Limb (tissue), 2 donors: ENCODE measurements around the gene TCEAL3.
"Not testable (repeated sequence)": the region's sequence is repeated elsewhere in the genome, so short reads cannot be mapped to it uniquely, and the experiment has no call there.

Source experiments
- DNase-seq, 2 donors: peaks; one replicate each; pipeline ENCODE4 v3.0.0-alpha.2; 2016; ENCODE audit errors: extremely low spot score in 2 of 2

TCEAL3 gene

DNA sequence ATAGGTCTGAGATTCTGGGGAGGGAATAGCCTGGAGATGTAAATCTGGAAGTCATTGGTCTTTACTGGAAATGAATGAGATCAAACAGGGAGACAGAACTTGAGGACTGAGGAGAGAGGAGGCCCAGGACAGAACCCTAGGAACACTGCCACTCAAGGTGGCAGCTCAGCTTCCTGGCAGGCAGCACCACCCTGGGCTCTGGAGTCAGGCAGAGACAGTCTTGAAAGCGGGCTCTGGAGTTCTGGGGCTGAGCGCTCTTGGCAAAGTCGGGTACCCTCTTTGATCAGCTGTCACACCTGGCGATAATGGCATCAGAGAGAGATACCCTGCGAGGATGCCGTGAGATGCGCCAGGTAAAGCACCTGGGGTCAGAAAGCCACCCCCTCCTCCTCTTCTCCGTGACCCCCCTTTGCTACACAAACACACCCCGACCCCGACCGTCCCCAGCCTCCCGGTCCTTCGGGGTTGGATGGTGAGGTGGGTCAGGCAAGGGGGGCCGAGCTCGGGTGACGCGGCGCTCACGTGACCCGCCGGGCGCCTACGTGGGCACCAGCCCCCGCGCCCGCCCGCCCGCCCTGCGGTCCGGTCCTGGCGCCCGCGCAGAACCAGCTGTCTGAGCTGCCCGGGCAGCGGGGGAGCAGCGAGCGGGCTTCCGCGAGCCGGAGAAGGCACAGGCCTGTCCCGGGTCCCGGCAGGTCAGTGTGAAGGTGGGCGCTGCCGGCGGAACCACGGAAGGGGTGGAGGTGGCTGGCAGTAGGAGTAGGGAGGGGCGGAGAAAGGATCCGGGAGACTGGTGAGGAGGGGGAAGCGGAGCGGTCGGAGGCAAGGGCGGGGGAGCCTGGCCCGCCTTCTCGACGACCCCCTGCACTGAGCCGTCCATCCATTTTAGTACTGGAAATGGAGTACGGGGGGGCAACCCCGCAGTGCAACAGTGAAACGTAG lies at the start of gene TCEAL3:
TCEAL3 (plus strand) TSS at position 600 of the 942 bp plus-strand sequence. CDS start 1,102 bp downstream, outside the sequence.
- peak; percentile 17 to 79 for DNase-seq

DNA sequence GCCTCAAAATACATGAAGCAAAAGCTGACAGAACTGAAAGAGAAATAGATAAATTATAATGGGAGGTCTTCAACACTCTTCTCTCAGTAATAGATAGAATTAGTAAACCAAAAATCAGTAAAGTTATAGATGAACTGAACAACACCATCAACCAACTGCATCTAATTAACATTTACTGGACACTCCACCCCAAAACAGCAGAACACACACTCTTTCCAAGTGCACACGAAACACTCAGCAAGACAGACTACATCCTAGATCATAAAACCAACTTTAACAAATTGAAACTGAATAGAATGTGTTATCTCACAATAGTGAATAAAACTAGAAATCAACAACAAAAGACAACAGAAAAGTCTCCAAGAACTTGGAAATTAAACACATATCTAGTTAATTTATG lies 47.5 kb upstream of the TCEAL3 start:
- no peak for DNase-seq

DNA sequence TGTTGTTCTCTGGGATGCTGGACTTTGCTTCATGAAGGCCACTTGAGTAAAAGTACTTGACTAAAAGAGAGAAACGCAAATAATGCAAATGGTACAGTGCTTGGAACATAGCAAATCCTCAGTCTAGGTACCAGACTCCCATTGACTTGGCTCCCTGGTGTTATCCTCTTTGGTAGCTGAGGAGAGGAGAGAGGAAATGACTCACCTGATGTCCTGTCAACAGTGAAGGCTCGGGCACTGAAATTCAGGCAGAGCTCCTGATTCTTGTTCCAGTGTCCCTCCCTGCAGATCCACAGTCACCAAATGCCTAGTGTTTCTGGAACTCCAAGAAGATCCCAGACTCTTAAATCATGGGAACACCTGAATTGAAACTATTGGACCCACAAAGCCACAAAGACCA lies 45.0 kb upstream of the TCEAL3 start:
- DNase-seq, result no peak

DNA sequence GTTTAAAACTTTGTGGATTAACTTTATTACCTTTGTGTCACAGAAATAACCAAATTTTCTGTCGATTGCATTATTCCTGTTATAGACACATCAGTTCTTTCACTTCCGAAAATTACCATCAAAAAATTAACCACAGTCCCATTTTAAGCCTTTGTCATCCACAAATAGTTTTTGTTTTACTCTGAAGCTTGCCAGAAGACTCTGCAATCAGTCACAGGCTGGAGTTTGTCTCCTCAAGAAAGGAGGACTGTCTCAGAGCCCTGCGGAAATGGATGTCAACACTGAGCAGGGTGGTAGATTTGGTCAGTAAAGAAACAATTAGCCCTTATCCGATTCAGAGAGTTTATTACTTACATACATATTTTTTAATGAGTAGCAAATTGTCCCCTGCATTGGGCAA lies 42.6 kb upstream of the TCEAL3 start:
- DNase-seq, result no peak

DNA sequence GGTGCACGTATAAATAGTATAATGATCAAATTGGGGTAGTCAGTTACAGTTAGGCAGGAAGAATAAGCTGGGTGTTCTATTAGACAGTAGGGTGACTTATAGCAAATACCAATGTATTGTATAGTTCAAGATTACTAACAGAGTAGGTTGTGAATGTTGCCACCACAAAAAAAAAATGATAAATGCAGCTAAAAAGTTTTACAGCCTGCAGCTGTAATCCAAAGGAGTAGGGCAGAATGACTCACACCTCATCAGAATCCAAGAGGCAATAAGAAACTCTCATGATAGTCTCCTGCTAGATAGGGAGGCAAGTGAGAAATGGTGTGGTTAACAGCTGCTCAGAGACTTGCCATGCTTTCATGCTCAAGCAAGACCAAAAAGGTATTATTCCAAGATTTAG lies 42.0 kb upstream of the TCEAL3 start:
- DNase-seq, result no peak

GRCh38 chrX:103571121-103571520 lies 36.6 kb upstream of the TCEAL3 start:
- DNase-seq, result no peak

- DNase-seq, result no peak
These were observed 36.0 kb upstream of the TCEAL3 start for GRCh38 chrX:103571726-103572125.

- no peak for DNase-seq
These were observed 34.6 kb upstream of the TCEAL3 start for GRCh38 chrX:103573202-103573601.

DNA sequence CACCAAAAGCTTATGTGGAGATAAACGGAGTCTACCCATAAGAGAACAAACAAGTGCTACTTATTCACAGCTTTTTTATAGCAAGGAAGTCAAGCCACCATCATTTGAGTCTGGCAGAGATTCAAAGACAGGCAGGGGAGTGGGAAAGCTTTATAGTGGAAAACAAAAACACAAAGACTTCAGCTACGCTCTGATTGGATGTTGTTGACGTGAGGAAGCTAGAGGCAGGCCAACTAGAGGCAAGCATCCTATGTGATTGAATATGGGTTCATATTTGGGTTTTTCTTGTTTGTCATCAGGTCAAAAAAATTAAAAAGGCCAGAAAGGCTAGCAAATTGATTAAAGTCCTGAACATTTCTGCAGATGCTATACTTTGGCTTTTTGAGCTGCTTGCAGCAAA lies 23.2 kb upstream of the TCEAL3 start:
- DNase-seq, result no peak

DNA sequence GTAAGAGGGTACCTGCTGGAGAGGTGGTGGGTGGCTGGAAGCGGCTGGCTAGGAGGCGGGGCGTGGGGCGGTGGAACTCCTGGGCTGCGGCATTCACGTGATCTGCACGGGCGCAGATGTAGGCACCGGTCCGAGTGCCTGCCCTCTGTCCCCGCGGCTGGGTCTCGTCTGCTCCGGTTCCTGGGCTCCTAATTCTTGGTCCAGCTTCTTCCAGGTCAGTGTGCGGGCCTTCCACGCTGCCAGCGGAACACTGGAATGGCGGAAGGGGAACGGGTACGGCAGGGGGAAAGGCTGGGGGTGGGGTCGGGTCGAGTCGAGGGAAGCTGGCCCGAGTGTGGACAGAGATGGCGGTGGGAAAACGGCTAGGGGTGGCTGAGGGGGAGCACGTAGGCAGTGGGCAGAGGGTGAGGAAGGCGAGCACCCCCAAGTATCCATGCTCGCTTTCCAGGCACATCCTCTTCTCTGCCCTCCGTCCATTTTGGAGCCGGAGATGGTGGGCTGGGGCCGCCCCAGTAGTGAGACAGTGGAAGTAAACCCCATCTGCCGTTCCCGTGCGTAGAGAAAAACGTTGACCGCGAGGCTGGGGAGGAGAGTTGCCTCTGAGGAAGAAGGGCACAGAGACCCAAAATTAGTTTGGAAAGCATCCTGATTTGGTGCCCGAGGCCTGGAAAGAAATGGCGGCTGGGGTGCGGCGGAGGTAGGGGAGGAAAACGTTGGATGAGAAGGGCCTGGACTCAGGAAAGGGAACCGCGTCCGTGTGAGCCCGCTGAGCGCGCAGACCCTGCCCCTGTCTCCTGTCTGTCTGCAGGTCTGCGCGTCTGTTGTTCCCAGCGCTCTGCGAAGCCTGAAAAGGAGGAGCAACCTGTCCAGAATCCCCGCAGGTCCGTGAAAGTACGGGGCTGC lies 22.1 kb upstream of the TCEAL3 start, which contains the start of gene TCEAL4:
TCEAL4 (plus strand) TSS at position 105 of the 903 bp plus-strand sequence. CDS start 1,161 bp downstream, outside the sequence.
- DNase-seq, result peak in 1 of 2 donors; percentile 73

DNA sequence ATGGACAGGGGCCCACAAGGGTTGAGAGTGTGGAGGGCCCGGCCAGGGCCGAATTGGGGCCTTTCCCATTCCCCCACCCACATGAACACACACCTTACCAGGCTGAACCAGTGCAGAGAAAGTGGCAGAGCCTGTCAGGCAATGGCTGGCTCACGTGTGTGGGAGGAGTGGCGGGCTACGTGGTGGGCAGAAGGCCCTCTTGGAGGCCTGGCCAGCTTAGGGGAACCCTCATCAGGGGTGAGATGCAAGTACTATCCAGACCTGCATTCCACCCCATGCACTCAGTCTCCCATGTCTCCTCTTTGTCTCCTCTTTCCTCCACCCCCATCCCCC lies 21.5 kb upstream of the TCEAL3 start:
- no peak for DNase-seq

DNA sequence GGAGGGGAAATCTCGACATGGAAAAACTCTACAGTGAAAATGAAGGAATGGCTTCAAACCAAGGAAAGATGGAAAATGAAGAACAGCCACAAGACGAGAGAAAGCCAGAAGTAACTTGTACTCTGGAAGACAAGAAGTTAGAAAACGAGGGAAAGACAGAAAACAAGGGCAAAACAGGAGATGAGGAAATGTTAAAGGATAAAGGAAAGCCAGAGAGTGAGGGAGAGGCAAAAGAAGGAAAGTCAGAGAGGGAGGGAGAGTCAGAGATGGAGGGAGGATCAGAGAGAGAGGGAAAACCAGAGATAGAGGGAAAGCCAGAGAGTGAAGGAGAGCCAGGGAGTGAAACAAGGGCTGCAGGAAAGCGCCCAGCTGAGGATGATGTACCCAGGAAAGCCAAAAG lies 21.1 kb upstream of the TCEAL3 start:
- DNase-seq, result no peak

DNA sequence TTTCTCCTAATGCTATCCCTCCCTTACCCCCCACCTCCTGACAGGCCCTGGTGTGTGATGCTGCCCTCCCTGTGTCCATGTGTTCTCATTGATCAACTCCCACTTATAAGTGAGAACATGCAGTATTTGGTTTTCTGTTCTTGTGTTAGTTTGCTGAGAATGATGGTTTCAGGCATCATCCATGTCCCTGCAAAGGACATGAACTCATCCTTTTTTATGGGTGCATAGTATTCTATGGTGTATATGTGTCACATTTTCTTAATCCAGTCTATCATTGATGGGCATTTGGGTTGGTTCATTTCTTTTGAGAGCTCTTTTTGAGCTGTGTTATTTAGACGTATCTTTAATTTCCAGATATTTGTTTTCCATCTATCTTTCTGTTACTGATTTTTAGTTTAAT lies 15.5 kb upstream of the TCEAL3 start:
- not testable (repeated sequence) for DNase-seq

DNA sequence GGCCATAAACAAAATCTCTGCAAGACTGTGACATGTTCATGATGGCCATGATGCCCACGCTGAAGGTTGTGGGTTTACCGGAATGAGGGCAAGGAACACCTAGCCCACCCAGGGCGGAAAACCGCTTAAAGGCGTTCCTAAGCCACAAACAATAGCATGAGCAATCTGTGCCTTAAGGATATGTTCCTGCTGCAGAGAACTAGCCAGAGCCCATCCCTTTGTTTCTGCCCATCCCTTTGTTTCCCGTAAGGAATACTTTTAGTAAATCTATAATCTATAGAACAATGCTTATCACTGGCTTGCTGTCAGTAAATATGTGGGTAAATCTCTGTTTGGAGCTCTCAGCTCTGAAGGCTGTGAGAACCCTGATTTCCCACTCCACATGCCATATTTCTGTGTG lies 12.6 kb upstream of the TCEAL3 start:
- DNase-seq, result not testable (repeated sequence)

DNA sequence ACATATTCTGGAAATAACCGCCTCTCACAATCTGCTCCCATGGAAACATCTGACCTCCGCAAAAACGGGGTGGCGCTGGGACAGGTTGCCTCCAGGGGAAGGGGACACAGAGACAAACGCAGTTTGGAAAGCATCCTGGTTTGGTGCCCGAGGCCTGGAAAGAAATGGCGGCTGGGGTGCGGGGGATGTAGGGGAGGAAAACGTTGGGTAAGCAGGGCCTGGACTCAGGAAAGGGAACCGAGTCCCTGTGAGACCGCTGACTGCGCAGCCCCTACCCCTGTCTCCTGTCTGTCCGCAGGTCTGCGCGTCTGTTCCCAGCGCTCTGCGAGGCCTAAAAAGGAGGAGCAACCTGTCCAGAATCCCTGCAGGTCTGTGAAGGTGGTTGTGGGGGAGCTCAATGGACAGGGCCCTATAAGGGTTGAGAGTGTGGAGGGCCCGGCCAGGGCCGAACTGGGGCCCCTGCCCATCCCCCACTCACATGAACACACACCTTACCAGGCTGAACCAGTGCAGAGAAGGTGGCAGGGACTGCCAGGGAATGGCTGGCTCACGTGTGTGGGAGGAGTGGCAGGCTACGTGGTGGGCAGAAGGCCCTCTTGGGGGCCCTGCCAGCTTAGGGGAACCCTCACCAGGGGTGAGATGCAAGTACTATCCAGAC lies 672 bp downstream of the TCEAL3 start:
- no peak for DNase-seq

- no peak for DNase-seq
These were observed 2.5 kb downstream of the TCEAL3 start for GRCh38 chrX:103610282-103610681.

DNA sequence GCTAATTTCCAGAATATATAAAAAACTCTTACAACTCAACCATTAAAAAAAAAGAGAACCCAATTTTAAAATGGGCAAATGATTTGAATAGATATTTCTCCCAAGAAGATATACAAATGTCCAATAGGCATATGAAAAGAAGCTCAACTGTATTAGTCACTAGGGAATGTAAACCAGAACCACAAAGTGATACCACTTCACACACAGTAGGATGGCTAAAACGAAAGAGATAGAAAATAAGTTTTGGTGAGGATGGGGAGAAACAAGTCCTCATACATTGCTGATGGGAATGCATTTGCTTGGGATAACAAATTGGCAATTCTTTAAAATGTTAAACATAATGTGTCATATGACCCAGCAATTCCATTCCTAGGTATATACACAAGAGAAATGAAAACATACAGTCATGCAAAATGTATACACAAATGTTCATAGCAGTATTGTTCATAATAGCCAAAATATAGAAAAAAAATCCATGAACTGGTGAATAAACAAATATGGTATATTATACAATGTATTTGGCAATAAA lies 5.7 kb downstream of the TCEAL3 start:
- no peak for DNase-seq

DNA sequence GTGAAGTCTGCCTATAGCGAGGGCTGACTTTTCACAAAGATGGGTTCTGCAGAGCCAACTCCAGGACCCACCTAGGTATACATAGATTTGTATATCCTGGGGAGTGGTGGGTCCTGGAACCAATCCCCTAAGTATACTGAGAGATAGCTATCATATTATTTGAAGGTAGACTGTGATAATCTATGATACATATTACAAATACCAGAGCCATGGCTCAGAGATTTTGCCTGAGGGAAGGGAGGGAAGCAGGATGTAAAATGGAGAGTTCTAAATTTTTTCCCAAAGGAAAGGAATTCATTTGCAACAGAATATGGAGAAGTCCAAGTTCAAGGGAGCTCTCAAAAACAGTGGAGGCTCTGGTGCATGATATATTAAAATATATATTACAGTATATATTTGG lies 7.2 kb downstream of the TCEAL3 start:
- no peak for DNase-seq

GRCh38 chrX:103615781-103616371 lies 8.1 kb downstream of the TCEAL3 start:
- DNase-seq, result no peak

DNA sequence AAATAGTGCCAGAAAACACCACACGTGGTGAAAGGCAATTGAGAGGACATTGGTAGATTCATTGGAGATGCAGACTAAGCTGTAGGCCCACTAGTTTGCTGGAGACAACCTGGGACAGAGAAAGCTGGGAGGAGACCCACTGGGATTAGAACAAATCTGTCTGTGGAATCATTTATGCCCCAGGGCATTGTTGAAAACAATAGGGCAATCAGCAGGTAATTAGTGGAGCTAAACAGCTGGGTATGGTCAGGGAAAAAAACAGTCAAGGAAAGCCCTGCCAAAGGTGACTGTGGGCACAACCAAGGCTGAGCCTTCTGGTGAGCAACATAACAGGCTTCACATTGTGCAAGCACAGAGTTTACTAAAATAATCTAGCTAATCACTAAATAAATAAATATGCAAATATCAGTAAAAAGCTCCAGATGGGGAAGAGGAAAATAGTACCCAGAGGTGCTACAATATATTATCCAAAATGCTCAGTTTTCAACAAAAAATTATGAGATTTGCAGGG lies 9.0 kb downstream of the TCEAL3 start:
- DNase-seq, result no peak

DNA sequence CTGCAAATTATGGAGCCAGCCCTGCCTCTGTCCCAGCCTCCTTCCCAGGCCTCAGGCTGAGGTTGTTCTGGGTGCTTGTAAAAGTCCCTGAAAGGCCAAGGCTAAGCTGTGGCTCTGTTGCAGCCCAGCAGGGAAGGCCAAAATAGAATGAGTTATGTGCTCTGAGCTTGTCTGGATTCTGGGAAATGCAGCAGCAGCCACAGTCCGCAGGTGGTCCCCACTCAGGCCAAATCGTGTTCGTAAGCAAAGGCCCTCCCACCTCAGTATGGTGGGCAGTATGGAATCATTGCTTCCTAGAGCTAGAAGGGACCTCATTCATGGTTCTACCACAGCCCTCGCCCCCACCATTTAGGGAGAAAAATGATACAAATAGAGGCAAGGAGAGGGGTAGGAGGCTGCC lies 16.3 kb downstream of the TCEAL3 start:
- DNase-seq, result no peak
